ENCODE measurements around the gene KAZN.

The KAZN gene

DNA sequence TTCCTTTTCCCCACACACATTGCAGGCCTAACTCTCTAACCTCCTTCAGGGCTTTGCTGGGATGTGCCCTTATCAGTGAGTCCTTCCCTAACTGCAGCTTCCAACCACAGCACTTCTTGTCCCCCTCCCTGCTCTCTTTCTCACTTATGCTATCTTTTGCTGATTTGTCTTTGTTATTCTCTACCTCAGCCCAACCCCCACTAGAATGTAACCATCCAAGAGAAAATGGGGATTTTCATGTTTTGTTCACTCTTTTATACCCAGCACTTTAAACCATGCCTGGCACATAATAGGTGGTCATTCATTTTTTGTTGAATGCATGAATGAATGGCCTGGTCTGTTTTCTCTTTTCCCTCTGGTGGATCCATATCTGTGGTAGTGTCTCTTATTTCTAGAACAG is 243.5 kb downstream of the KAZN start:
- no peak for DNase-seq

DNA sequence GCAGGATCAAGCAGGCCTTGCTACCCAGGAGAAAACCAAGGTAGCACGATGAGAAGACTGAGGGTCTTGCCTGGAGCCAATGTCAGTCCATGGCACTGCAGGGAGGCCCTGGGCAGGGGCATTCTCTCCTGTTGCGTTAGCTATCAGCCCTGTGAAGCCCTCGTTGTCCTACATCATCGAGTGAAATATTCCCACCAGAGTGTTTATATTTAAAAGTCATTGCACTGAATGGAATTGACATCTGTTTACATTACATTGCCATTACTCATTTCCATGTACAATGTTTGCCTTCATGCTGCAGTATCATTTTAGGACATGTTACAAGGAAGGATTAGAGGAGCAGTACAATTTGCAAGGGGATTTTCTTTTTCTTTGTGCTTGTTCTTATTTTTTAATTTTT is 243.9 kb downstream of the KAZN start:
- DNase-seq, result no peak

DNA sequence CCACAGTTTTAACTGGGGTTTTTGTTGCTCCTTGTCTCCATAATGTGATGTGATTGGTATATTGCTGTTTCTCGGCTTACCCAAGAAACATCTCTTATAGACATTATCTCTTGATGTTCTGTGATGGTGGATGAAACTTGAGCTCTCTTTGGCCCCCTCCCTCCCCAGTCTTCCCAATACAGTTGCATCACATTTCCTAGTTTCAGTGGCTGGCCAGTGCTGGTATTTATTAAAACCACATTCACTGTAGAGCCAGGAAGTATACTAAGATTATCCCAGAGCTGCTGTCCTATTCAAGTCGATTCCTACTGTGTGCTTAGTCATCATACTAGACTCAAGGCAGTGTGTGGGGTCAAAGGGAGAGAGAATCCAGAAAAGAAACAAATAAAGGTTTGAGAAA is 244.4 kb downstream of the KAZN start:
- DNase-seq, result no peak

DNA sequence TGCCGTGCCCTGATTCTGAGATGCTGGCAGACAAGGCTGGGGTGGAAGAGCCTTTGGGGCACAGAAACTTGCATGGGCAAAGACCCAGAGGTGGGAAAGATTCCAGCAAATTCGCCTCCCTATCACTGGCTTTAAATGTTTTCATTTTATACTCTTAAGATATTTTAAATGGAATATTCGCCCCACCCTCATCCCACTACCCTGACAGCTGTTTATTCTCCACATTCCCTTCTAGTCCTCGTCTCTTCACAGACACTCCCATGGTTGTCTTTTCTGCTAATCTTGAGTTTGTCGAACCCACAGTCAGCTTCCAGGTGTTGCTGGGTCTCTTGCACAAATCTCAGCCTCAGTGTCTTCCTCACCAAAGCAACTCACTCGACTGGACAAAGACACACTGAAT is 245.0 kb downstream of the KAZN start:
- no peak for DNase-seq

DNA sequence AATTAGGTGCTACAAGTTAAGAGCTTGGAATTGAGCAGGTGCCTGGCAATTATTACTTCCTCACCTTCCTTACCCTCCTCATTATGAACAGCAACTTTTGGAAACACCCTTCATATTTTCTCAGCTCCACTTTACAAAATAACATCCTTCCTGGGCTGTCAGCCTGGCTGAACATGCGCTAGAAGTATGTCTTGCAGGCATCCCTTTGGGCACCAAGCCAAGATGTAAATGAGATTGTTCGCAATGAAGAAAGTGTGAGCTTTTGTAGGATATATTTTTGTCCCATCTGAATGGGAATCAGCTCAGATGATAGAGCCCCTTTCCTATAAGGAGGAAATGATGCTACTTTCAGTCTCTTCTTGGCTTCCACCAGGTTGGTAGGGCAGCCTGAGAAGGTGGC is 245.9 kb downstream of the KAZN start:
- DNase-seq, result no peak

DNA sequence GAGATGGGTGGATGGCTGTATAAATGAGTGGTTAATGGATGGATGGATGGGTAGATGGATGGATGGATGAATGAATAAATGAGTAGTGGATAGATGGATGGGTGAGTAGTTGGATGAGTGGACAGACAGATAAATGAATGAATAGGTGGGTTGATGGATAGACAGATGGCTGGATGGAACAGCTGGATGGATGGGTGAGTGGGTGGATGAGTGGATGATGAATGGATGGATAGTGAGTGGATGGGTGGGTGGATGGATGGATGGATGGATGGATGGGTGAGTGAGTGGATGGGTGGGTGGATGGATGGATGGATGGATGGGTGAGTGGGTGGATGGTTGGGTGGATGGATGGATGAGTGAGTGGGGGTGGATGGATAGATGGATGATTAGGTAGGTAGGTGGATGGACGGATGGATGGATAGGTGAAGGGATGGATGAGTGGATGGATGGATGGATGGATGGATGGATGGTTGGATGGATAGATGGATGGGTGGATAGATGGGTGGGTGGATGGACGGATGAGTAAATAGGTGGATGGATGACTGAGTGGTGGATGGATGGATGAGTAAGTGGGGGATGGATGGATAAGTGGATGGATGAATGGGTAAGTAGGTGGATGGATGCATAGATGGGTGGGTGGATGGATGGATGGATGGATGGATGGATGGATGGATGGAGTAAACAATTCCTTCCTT is 246.6 kb downstream of the KAZN start:
- DNase-seq, result no peak

DNA sequence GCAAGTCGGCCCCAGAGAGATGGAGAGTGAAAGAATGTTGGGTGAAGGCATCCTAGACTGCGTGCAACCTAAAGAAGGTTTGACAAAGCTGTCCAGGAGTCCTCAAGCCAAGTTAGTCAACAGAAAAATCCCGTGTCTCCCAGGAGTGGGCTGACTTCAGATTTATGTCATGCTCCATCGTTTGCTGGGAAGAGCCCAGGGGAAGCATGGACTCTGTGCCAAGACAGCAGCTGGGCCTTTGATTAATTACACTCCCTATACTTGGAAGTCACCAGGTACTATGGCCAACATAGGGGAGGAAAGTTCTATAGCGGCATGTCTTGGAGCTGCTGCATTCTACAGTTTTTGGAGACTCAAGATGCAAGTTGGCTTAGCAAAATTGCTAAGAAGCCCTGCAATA is 247.4 kb downstream of the KAZN start:
- DNase-seq, result no peak

DNA sequence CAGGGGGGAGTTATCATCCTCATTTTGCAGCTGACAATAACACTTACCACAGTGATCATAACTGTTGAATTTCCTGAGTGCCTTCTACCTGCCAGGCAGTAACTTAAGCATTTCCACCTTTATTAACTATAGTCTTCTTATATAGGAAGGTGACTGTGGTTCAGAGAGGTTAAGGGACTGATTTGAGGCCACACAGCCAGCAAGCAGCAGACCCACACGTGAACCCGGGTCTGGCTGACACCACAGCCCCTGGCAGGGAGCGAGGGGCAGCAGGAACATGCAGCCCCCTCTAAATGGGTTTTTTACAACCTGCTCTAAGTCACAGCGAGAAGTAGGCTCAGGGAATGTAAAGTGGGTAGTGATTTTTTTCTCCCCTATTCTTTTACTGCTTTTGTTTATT is 248.2 kb downstream of the KAZN start:
- DNase-seq, result no peak

DNA sequence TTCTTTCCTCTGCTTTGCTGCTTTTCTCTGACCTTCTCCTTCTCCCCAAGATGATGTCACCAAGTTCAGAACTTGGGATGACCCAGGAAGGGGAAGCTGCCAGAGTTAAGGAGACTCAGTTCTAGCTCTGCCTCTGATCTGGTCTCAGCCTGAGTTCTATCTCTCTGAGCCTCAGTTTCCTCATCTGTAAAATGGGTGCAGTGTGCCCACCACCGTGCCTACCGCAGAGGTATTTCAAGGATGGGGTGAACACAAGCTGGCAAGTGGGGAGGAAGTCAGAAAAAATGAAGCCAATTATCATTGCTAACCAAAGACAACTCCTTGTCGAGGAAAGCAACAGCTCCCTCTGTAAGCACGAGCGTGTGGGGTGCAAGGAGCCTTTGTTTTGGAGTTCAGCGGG is 249.7 kb downstream of the KAZN start:
- no peak for DNase-seq

DNA sequence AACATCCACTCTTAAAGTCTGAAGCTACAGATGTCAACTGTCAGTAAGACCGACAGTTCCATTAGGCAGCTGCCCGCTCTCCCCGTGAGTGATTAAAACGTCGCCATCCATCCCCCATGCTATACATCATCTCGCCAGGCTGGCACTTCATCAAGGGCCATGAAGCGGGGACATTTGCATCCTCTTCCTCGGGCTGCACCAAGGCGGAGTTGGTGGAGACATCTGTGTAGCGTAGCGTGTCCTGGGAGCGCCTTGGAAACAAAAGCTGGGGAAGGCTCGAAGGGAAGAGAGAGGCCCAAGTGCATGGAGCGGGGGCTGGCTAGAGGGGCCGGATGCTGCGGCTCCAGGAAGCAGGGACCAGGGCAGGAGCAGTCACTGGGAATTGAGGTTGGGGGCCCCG is 250.1 kb downstream of the KAZN start:
- DNase-seq, result no peak

DNA sequence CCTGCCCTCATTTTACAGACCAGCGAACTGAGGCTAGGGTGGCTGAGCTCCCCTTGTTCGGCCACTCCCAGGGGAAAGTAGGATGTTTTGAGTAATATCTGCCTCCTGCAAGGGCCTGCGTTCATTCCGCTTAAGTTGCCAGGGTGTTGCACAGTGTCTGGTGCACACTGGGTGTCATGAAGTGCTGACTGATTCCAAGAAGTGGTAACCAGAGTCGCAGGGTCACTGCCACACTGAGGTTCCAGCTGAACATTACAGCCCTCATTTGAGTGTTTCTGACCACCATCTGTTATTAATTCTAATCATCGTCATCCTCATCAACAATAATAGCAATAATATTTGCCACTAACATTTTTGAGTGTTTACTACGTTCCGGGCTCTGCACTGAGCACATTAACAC is 250.6 kb downstream of the KAZN start:
- no peak for DNase-seq

DNA sequence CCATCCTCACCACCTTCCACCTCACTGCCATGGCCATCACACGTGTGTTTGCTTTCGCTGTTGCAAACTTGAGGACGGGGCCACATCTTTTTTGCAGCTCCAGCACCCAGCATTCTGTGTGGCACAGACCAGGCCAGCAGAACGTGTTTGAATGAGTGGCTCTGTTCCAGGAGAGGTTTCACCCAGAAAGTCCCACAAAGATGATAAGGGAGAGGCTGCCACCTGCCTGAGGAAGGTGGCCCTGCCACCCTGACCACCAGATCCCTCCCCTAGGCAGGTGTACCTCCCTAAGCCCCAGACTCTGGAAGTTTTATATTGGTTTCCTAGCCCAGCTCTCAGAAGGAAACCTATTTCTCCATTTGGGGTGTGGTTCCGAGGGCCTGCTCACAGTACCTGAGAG is 252.1 kb downstream of the KAZN start:
- DNase-seq, result no peak

DNA sequence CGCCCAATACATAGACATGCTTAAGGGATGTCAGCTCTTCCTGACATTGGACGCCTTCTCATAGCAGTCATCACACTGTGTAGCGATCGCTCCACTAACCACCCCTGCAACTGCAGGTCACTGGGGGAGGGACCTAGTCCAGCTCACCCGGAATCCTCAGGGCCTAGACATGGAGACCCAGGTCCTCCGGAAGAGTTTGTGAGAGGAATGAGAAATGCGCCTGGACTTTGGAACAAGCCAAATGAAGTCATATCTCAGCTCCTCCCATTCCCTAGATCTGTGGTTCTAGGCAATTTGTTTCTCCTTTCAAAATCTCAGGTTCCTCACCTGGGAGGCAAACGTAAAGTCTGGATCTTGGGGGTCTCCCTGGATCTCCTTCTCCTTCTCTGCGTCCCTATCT is 253.3 kb downstream of the KAZN start:
- DNase-seq, result no peak

DNA sequence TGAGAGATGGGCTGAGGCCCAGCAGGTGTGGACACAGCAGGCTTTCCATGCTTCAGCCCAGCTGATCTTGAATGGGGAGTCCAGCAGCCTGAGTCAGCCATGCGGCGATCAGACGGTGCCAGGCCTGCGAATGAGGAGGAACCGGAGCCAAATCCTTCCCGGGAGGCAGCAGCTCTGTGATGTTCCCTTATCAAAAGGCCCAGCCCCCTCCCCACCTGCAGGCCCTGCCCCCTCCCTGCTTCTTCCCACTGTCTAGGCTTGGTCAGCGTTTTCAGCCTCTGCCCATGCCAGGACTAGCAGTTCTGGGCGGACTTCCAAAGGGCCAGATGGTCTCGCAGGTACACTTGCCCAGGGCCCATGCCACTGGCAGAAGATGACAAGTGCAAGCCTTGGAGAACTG is 253.8 kb downstream of the KAZN start:
- no peak for DNase-seq

DNA sequence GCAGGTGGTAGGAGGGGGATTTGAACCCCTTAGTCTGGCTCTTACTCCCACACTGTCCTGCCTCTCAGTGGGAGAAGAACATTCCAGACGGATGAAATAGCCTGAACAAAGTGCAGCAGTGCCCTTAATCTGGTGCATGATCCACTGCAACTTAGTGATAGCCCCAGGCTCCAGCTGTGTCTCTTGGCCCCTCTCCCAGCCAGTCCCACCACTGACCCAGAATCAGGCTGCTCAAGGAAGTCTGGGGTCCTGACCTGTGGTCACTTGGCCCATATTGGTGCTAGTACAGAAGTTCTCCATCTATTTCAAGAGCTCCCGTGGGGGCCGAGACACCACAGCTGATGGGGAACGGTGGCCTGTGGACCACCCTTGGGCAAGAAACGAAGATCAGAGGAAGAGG is 255.0 kb downstream of the KAZN start:
- no peak for DNase-seq

DNA sequence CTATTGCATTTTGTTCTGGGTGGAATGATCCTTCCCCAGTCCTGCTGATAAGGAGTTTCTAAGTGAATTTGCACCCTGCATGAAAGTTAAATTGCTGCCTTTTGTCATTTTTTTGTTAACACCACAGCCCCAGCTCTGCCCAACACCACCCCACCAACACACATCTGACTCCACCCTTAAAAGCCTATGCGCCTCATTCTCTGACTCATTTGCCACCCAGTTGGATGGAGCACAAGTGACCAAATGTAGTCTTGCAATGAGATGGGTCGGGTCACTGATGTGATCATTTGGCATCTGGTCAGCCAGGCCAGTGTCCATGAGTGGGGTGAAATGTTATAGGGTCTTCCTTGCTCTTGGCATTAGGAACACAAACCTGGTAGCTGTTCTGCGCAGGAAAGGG is 256.8 kb downstream of the KAZN start:
- no peak for DNase-seq

DNA sequence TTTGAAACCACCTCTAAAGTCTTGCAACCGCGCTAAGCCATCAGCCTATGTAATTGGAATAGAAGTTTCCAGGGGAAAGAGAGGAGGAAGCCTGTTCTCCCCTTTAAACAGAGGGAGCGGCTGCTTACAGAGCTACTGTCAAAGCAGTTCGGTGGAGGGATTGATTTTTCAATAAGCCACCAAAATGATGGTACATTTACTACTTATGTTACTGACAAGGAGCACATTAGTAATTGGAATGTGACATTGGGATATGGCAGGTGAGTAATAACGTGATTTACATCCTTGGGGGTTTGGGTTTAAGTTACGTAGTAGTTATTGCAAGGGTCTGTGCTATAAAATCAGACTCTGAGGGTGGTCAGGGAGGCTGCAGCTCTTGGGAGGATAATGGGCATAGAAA is 257.3 kb downstream of the KAZN start:
- DNase-seq, result no peak

DNA sequence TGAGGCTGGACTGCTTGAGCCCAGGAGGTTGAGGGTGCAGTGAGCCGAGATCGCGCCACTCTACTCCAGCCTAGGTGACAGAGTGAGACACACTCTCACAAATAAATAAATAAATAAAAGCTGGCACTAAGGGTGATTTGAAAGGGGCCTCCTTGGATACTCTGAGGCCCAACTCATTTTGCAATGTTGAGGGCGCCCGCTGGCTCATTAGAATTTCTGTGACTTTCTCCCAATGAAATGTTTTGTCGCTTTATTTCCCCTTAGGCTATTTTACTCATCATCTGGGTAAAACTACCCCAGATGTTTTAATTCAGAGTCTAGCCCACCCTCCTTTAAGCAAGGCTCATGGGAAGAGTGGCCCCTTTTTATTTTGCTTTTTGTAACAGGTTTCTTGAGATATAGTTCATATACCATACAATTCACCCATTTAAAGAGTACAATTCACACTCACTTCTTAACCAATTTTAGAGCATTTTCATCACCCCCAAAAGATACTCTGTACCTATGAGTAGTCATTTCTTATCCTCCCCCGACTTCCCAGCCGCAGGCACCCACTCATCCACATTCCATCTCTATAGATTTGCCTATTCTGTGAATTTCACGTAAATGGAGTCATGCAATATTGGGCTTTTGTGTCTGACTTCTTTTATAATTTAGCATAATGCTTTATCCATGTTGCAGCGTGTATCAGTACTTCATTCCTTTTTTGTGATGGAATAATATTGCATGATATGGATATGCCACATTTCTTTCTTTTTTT is 259.1 kb downstream of the KAZN start:
- no peak for DNase-seq

DNA sequence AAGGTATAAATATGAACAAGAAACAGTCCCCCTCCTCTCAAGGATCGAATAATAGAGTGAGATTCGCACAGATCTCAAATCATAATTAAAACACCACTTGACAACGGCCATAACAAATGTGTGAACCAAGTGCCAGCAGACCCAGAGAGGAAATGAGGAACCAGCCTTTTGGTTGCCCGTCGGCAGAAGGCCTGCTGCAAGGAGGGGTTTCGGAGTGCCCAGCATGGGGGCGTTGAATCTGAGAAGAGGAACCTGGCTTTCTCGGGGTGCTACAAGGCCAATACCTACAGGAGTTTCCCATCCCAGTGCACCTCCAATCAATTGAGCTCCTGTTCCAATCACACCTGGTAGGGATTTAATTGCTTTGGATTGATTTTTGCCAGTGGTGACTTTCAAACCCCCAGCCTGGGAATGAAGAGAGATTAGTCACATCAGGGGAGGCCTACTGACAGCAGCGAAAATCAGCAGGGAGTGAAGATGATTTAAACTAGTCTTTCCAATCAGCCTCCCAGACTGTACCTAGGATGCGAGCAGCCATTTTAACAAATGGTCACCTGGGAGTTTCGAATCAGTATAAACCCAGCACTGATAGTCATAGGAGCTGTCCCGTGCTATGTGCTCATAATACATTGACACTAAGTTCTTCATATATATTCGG is 263.8 kb downstream of the KAZN start:
- no peak for DNase-seq

DNA sequence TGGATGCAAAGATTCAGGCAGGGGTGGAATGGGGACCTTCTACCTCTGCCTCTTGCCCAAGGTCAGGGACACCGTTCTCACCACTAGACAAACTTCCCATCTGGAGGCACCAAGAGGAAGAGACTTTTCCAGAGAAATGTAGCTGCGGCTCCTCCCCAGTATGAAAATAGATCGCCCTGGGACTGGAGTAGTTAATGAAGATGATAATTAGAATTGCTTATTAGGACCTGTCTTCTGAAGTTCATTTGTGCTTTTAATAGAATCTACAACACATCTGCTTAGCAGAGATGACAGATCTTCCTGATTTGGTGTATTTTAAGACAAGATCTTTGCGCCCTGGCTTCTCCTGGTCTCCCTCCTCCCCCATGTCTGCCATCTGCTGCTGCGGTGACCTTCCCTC is 266.6 kb downstream of the KAZN start:
- DNase-seq, result no peak

DNA sequence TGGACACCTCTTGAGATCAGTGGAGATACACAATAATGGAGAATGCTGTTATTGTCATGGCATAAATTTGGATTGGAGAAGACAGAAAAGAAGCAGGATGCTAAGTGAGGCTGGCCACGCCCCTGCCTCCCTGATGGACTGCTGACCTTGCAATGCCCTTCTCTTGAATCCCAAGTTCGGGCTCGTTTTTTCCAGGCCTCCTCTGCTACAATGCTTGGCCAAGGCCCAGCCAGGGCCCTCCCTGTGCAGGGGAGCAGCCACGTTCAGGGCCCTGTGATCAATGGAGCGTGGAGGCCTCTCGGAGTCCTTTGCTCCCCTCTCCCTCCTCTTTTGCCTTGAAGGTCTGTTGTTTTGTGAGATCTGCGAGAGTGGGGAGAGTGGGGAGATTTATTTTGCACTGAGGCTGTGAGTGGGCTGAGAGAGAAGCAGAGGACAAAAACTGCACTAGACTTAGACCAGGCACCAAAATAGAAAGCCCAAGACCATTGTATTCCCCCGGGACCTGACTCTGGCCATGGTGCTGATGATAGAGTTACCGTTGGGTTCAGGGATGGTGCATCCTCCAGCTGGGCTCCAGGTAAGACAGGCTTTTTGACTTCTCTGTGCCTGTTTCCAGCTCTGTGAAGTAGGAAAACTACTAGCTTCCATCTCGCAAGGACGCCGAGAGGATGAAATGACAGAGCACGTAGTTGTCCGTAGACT is 268.6 kb downstream of the KAZN start:
- no peak for DNase-seq

DNA sequence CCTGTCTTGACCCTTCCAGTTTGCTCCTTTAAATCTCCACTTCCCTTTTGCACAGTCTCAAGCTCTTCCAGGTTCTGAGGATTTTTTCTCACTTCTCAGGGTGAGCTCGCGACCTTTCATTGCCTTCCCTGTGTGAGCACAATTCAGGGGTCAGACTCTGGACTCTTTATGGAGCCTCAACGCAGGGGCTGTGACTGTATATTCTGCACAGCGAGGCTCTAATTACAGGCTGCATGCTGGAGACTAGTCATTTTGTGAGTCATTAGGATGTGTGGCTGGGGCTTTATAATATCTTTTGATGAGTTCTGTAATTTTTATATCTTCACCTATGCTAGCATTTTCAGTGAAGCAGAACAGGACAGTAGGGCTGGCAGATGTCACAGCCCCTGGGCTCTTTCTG is 270.7 kb downstream of the KAZN start:
- DNase-seq, result no peak

DNA sequence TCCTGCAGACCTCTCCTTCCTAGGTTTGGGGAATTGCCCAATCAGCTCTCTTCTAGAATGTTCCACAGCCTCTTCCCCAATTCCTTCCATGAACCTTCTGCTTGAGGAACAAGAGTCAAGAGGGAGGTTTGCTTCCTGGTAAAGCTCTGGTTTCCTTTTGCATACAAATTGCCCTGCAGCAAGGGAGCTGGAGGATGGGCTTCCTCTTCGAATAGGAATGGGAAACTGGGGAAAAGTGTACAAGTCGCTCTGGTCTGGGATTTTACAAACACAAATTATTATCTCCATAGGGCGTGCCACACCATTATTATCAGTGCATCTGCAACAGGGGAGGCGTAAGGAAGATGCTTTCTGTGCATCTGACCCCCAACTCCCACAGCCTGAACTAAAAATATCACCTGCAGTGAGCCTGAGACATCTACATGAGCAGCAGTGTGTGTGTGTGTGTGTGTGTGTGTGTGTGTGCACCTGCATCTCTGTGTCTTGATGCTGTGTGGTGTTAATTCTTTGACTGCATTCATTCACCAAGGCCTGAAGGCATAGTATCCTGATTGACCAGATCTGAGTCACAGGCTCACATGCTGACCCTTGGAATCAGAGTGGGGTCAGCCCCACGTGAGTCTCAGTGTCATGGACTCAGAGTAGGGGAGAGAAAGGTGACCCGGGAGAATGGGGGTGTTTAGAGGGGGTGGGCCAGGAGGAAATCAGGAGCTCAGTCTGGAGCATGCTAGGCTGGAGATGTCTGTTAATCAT is 272.9 kb downstream of the KAZN start:
- DNase-seq, result no peak

Data from NCI-H226 (cell line).